Measurements from ENCODE around the gene PEAR1.

DNA sequence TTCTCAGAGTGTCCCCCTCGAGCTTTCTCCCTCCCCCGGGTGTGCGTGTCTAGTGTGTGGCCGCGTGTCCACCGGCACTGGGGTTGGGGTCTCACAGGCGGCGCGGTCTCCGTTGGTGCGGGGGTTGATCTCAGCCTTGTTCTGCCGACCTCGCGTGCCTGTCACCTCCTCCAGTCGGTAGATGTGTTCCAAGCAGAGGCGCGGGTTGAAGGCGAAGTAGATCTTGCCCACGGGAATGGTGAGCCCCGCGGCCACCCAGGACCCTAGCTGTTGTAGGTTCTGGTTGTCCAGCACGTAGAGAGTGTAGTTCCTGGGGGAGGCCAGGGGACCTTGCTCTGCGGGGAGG, 44.4 kb upstream of the PEAR1 start:
- no peak for TF ChIP-seq RXRA (IDR thresholded peaks at IDR 0.05; ENCODE audit: insufficient read depth, low read depth, low read length)
- TF ChIP-seq, protein P1, sequence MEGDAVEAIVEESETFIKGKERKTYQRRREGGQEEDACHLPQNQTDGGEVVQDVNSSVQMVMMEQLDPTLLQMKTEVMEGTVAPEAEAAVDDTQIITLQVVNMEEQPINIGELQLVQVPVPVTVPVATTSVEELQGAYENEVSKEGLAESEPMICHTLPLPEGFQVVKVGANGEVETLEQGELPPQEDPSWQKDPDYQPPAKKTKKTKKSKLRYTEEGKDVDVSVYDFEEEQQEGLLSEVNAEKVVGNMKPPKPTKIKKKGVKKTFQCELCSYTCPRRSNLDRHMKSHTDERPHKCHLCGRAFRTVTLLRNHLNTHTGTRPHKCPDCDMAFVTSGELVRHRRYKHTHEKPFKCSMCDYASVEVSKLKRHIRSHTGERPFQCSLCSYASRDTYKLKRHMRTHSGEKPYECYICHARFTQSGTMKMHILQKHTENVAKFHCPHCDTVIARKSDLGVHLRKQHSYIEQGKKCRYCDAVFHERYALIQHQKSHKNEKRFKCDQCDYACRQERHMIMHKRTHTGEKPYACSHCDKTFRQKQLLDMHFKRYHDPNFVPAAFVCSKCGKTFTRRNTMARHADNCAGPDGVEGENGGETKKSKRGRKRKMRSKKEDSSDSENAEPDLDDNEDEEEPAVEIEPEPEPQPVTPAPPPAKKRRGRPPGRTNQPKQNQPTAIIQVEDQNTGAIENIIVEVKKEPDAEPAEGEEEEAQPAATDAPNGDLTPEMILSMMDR (IDR thresholded peaks at IDR 0.05; ENCODE audit: control extremely low read depth in 1 of 3, insufficient read depth in 1 of 3, low read depth in 1 of 3, low read length in 3 of 3), result no peak
- peak; percentile 51 for TF ChIP-seq EZH2 (IDR thresholded peaks at IDR 0.05; ENCODE audit: low read depth, low read length, severe bottlenecking)
- TF ChIP-seq CHD1 (IDR thresholded peaks at IDR 0.05; ENCODE audit: low read depth, low read length), result no peak
- no peak for TF ChIP-seq TAF1 (IDR thresholded peaks at IDR 0.05; ENCODE audit: low read depth, low read length)
